Measurements from ENCODE around the gene ENTPD1.
"Not testable (repeated sequence)": the region's sequence is repeated elsewhere in the genome, so short reads cannot be mapped to it uniquely, and the experiment has no call there.

Gene ENTPD1, protein sequence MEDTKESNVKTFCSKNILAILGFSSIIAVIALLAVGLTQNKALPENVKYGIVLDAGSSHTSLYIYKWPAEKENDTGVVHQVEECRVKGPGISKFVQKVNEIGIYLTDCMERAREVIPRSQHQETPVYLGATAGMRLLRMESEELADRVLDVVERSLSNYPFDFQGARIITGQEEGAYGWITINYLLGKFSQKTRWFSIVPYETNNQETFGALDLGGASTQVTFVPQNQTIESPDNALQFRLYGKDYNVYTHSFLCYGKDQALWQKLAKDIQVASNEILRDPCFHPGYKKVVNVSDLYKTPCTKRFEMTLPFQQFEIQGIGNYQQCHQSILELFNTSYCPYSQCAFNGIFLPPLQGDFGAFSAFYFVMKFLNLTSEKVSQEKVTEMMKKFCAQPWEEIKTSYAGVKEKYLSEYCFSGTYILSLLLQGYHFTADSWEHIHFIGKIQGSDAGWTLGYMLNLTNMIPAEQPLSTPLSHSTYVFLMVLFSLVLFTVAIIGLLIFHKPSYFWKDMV

DNA sequence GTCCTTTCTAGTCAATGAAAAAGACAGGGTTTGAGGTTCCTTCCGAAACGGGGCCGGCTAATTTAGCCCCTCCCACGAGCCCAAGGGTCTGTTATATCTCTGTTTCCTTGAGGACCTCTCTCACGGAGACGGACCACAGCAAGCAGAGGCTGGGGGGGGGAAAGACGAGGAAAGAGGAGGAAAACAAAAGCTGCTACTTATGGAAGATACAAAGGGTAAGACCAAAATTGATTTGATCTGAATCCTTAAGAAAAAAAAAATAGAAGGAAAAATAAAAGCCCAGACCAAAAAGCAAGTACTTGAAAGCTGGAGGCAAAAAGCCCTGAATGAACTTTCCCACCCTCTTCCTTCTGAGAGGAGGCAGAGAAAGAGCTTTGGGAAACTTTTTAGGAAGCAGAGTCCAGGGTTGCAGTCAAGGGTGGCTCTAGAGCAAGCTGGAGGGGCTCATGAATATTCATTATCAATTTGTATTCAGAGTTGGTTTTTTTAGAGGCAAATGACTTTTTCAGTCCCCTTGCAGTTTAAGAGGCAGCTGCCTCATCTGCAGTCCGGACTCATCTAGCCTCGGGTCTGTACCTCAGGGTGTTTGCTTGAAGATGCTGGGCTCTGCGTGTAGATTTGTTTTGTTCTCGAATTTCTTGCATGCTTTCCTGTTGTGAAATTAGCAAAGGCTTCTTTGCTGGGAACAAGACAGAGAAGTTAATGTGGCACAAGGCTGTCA is at the start of gene ENTPD1:
Gene ENTPD1, plus strand, starts transcription at position 123 of the 721 bp plus-strand sequence. Its CDS starts 77 bp downstream, at position 200.
- DNase-seq (ENCODE audit: low read depth in 2 of 2), result no peak

DNA sequence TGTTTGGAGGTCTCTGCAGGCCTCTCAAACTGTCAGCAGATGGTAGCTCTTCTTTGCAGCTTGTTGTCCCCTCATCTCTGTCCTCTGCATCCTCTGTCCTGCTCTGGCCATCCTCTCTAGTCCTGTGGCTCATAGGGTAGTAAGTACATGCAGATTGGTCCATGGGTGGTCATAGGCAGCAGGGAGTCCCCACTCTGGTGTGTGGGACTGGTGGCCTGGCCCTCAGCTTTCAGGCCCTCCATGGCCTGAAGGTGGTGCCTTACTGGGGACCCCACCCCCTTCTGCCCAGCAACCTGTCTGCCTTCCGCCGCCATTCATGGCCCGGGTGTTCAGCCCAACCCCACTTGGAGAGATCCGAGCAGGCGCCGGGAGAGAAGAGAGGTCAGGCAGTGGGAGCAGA is 49.4 kb upstream of the ENTPD1 start:
- no peak for DNase-seq (ENCODE audit: low read depth in 2 of 2)

DNA sequence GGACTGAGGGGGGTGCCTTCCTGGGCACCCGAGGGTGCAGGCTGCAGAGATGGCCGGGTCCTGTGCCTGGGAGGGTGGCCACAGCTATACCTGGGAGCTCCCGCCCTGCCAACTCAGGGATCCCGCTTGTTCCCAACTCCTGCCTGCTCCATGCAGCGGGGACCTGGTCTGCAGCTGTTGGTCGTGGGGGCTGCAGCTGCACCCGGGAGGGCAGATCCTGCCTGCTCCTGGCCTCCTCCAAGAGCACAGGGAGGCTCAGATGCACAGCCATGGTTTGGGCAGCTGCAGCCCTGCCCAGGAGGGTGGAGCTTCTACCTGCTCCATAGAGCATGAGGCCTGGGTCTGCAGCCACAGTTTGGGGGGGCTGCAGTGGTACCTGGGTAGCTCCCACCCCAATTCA is 49.0 kb upstream of the ENTPD1 start:
- DNase-seq (ENCODE audit: low read depth in 2 of 2), result no peak

DNA sequence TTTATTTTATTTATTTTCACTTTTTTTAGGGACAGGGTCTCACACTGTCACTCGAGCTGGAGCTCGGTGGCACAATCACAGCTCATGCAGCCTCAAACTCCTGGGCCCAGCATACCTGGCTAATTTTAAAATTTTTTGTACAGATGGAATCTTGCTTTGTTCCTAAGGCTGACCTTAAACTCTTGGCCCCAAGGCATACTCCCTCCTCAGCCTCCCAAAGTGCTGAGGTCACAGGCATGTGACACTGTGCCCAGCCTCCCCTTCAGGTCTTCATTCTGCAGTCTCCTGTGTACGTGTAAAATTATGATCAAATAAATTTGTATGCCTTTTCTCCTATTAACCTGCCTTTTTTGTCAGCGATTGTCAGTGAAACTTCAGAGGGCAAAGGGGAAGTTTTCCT is 44.5 kb upstream of the ENTPD1 start:
- DNase-seq (ENCODE audit: low read depth in 2 of 2), result no peak

DNA sequence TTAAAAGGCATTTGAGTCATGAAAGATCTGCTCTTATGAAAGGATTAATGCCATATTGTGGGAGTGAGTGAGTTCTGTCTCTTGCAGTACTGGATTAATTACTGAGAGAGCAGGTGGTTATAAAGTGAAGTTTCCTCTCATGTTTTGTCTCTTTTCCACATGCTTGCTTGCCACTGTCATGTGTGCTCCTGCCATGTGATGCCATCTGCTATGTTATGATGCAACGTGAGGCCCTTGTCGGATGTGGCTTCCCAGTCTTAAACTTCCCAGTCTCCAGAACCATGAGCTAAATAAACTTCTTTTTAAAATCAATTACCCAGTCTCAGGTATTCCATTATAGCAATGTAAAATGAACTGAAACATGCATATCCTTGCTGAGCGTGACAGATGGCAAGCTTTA is 39.5 kb upstream of the ENTPD1 start:
- DNase-seq (ENCODE audit: low read depth in 2 of 2), result no peak

DNA sequence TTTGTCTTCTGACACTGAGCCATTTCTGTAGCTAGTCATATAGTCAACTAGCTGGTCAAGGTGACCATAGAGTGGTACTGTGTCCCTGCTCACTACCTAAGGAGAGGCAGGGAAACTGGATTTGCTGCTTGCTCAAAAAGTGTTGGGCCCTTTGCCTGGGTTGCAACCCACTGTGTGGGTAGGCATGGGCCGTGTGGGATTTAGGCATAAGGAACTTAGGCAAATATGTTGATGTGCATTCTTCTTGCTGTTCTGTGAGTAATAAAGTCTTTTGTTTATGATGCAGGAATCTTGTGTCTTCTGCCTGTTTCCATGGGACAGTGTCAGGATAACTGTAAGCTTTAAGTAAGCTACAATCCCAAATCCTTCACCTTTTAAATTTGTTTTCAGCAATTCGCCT is 39.1 kb upstream of the ENTPD1 start:
- no peak for DNase-seq (ENCODE audit: low read depth in 2 of 2)

DNA sequence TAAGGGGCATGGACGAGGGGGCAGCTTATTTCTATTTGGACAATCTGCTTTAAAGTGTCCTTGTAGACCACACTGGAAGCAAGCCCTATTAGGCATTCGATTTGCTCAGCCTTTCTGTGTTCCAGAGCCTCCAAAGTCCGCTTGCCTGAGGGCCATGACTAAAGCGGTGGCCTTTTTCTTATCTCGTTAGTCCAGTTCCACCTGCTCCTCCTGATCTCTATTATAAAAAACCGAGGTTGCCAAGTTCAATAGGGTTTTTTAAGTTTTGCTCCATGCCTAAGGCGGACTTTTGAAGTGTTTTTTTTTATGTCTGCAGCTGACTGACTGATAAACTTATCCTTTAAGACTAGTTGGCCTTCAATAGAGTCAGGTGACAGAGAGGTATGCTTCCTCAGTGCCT is 35.2 kb upstream of the ENTPD1 start:
- DNase-seq (ENCODE audit: low read depth in 2 of 2), result not testable (repeated sequence)

DNA sequence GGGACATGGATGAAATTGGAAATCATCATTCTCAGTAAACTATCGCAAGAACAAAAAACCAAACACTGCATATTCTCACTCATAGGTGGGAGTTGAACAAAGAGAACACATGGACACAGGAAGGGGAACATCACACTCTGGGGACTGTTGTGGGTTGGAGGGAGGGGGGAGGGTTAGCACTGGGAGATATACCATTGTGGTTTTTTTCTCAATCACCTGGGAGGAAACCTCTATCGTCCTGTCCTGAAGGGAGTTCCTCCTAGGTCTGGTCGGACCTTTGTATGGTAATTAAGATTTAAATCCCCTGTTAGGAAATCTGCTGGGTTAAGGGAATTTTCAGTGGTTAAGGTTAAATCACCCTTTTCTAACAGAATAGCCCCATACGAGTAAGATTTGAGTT is 33.5 kb upstream of the ENTPD1 start:
- not testable (repeated sequence) for DNase-seq (ENCODE audit: low read depth in 2 of 2)

DNA sequence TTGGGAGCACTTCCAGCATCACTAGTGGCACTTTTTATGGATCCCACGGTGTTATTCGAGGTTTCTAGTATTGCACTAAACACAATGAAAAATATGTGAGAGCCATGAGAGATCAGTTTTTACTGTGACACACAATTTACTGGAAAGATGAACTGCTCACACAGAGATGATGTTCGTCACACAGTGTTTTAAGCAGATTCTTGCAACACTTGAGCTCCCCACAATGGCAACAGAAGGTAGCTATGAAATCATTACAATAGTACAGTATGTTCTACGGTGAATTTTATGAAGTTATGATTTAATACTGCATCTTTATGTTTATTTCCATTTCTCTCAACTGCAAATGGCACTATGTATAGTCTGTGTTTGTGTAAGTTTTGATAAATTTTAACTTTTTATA is 27.4 kb upstream of the ENTPD1 start:
- DNase-seq (ENCODE audit: low read depth in 2 of 2), result no peak

DNA sequence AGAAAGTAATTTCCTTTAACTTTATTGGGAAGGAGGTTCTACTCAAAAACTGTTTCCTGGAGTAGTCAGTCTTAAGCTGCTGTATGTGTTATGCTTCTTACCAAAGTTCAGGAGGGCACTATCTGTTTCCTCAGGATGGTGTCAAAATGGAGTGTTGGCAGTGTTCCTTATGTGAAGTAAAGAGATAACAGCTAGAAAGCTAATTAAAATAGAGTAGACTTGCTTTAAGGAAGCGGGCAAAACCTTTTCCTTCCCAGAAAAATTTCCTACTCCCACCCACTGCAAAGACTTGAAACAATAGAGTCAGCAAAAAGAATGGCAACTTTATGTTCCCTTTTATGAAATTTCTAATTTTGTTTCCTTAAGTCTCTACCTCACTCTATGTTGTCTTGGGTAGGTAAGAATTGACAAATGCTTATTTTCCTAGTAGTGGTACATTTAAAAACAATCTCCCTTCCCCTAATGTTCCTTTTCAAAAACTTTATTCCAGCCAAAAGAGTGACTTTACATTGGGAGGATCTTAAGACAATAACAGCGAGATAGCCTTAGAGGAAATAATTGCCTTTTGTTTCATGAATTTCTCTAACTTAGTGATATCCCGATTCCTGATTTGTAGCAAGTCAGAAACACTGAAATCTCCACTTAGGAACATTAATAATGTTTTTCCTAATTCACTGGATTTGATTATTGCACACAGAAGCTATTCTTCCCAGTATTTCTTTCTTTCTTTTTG is 26.5 kb upstream of the ENTPD1 start:
- no peak for DNase-seq (ENCODE audit: low read depth in 2 of 2)

DNA sequence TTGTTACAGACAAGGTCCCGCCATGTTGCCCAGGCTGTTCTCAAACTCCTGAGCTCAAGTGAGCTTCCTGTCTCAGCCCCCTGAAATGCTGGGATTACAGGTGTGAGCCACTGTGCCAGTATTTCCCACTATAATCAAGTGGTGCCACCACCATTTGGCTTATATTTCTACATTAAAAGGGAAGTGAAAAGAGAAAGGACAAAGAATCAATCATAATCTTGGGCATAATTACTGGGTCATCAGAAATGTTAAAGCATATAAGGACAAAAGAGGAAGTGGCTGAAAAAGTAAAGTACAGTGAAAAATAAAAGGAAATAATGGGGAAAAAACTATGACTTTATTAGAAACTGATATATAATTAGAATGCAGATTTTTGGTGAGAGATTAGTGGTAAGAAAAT is 25.7 kb upstream of the ENTPD1 start:
- DNase-seq (ENCODE audit: low read depth in 2 of 2), result no peak

DNA sequence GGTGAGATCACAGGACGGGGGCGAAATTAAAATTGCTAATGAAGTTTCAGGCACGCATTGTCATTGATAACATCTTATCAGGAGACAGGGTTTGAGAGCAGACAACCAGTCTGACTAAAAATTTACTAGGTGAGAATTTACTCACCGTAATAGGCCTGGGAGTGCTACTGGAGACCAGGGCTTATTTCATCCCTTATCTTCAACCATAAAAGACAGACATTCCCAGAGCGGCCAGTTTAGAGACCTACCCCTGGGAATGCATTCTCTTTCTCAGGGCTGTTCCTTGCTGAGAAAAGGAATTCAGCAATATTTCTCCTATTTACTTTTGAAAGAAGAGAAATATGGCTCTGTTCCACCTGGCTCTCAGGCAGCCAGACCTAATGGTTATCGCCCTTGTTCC is 23.1 kb upstream of the ENTPD1 start:
- DNase-seq (ENCODE audit: low read depth in 2 of 2), result not testable (repeated sequence)

DNA sequence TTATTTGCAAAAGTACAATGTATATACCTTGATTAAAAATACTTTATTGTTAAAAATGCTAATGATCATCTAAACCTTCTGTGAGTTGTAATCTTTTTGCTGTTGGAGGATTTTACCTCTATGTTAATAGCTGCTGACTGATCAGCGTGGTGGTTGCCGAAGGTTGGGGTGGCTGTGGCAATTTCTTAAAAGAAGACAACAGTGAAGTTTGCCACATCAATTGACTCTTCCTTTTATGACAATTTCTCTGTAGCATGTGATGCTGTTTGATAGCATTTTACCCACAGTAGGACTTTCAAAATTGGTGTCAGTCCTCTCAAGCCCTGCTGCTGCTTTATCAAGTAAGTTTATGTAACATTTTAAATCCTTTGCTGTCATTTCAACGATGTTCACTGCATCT is 16.9 kb upstream of the ENTPD1 start:
- DNase-seq (ENCODE audit: low read depth in 2 of 2), result no peak

DNA sequence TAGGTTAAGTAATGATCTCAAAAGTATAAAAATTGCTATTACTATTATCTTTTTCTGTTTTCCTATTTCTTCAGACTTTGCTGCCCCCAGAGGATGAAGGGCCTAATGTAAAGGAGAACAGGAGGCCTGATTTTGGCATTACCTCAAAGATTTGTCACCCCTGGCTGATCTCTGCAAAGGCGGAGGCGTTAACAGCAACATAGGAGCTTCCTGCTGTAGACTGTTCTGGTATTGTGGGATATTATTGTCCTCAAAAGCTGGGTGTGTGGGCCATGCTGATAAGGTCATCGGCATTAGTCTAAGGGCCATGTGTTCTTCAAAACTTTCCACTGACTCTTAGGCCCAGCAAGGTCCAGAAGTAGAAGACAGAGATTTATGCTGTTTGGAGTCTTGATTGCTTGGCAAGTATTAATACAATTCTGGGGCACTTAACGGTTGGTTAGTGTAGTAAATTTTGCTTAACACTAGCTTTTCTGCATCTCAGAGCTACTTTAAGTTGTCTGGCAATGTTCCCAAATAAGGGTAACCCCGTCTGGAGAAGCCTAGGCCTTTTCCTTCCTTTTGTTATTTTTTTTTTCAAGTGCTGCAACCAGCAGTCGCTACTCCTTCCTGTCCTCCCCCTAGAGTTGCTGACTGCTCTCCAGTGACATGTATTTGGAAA is 14.0 kb upstream of the ENTPD1 start:
- DNase-seq (ENCODE audit: low read depth in 2 of 2), result no peak

DNA sequence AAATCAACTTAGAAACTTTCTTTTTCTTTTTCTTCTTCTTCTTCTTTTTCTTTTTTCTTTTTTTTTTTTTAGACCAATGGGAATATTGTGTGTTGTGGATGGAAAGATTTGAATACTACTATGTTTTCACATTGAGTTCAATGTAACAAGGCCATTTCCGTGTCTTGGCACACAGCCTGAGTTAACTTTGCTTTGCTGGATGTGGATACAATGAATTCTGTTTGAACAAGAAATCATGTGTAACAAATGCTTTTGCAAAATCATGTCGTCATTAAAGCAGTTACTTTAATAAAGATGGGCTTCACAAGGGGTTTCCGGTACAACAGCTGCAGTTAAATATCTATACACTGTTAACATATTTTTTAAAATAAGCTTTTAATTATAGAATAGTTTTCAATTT is 13.5 kb upstream of the ENTPD1 start:
- no peak for DNase-seq (ENCODE audit: low read depth in 2 of 2)

DNA sequence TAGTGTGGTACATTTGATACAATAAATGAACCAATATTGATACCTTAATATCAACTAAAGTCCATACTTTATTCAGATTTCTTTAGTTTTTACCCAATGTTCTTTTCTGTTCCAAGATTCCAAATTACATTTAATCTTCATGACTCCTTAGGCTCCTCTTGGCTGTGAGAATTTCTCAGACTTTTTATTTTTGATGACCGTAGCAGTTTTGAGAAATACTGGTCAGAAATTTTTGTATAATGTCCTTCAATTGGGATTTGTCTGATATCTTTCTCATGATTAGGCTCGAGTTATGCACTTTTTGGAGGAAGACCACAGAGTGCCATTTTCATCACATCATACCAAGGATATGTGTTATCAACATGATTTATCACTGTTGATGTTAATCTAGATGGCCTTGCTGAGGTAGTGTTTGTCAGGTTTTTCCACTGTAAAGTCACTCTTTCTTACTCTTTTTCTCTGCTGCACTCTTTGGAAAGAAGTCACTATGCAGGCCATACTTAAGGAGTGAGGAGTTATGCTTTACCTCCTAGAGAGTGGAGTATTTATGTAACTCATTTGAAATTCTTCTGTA is 12.9 kb upstream of the ENTPD1 start:
- DNase-seq (ENCODE audit: low read depth in 2 of 2), result no peak

DNA sequence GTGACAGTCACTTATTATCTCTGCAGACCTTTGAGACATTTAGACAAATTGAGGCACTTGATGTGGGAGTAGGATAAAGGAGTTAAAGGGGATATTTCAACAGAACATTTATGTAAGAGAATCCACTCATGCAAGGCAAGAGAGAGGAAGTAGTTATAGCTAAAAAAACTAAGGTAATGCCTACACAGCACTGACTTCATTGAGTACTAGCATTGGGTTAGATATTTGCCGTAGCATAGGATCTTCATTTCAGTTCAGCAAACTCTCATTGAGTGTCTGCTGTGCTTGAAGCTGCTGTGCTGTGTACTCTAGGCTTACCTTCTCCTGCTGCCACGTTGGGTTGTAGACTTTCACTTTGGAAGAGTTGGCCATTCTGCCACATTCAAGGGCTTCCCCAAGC is 10.5 kb upstream of the ENTPD1 start:
- DNase-seq (ENCODE audit: low read depth in 2 of 2), result no peak

DNA sequence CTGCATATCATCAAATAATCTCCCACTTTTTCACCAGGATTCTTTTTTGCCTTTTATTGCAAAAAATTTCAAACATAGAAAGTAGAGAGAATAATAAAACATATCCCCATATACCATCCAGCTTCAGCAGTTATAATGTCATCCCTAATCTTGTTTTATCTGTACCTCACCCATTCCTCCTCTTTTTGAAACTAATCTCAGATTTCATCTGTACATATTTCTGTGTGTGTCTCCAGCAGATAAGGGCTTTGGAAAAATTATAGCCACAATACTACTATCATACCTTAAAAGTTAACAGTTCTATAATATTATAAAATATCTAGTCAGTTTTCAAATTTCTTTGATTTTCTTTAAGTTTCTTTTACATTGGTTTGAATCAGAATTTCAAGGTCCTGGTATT is 7.6 kb upstream of the ENTPD1 start:
- DNase-seq (ENCODE audit: low read depth in 2 of 2), result no peak

DNA sequence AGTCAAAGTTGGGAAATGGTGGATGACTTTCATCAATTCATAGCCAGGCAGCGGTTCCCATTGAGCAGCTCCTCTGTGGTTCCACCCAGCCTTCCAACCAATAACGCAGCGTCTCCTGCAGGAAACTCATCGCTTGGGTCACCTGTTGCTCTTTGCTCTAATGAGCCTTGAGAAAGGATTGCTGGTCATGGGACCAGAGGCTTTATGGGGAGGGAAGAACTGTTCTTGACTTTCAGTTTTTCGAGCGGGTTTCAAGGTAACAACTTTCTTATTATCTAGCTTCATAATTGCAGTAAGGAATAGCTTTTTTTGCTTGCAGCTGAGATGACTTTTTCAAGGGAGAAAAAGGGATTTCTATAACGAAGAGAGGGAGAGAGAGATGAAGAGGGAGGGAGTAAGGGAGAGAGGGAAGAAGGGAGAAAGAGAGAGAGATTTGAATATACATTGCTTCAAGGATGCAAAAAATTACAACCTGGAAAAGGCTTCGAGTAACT is 405 bp upstream of the ENTPD1 start:
- DNase-seq (ENCODE audit: low read depth in 2 of 2), result no peak

DNA sequence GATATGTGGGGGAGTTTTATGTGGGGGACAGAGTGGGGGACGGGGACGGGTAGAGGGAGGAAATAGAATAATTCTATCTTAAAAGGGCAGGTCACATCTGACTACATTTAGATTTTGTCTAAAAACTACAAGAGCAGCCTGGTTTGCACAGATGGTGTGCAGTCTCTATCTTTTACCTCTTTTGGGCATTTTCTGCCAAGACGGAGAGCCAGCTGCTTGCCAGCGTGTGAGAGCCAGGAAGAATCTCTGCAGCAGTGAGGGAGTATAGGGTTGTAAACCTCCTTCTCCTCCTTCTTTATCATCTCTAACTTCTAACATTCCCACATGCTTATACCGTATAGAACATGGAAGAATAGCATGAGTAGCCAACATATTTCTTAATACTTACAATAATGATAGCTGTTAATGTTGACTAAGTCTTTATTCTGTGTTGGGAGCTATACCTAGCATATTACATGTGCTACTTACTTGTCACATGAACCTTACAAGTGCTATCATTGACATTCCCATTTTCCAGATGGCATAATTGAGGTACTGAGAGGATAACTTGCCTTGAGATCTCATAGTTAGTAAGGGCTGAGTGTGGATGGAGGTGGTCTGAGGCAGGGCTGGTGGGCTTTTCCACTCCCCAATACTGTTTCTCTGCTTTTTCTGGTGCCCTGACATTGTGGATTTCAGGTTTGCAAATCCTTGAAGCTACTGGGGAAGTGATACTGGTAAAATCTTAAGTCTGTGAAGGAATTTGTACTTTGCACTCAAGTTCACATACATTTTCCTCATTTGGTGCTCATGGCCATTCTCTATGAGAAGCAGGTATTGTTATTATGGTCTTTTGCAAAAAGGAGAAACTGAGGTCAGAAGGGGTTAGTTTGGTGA is 1.1 kb downstream of the ENTPD1 start:
- DNase-seq (ENCODE audit: low read depth in 2 of 2), result no peak

All from stimulated activated CD4-positive, alpha-beta T cell treated with anti-CD3 and anti-CD28 coated beads, Interleukin-1b, Interleukin-23, amount 100 ng/mL, for 1 hour (primary cell).